HG03558 (cell line): Measurements from ENCODE around the gene UBR3.
"Not testable (repeated sequence)": the region's sequence is repeated elsewhere in the genome, so short reads cannot be mapped to it uniquely, and the experiment has no call there.

Experiments used
- ATAC-seq: cut with Tn5 transposase; IDR thresholded peaks from one replicate; pipeline ENCODE4 v1.9.1; 2021; ENCODE audit warnings: moderate number of reproducible peaks; ENCODE audit not compliant: unreplicated experiment; ENCODE audit errors: extremely low read depth

UBR3 gene

GRCh38 chr2:169860149-169860548, 32.9 kb downstream of the UBR3 start:
- no peak for ATAC-seq

GRCh38 chr2:169862816-169863215, 35.6 kb downstream of the UBR3 start:
- ATAC-seq, result no peak

- no peak for ATAC-seq
Measured at GRCh38 chr2:169865492-169865891, 38.2 kb downstream of the UBR3 start.

- ATAC-seq, result not testable (repeated sequence)
Measured at GRCh38 chr2:169866230-169866629, 39.0 kb downstream of the UBR3 start.

GRCh38 chr2:169867579-169867978, 40.3 kb downstream of the UBR3 start:
- ATAC-seq, result no peak

- no peak for ATAC-seq
Measured at GRCh38 chr2:169868951-169869350, 41.7 kb downstream of the UBR3 start.

GRCh38 chr2:169871369-169871768, 44.1 kb downstream of the UBR3 start:
- ATAC-seq, result not testable (repeated sequence)

GRCh38 chr2:169871994-169872393, 44.7 kb downstream of the UBR3 start:
- no peak for ATAC-seq

GRCh38 chr2:169877398-169877797, 50.1 kb downstream of the UBR3 start:
- no peak for ATAC-seq

- no peak for ATAC-seq
Measured at GRCh38 chr2:169887120-169887519, 59.9 kb downstream of the UBR3 start.

GRCh38 chr2:169891593-169892298, 64.5 kb downstream of the UBR3 start:
- no peak for ATAC-seq

GRCh38 chr2:169892951-169893350, 65.7 kb downstream of the UBR3 start:
- no peak for ATAC-seq

GRCh38 chr2:169895294-169895985, 68.2 kb downstream of the UBR3 start:
- no peak for ATAC-seq

- ATAC-seq, result no peak
Measured at GRCh38 chr2:169897834-169898233, 70.6 kb downstream of the UBR3 start.

GRCh38 chr2:169900103-169900502, 72.8 kb downstream of the UBR3 start:
- not testable (repeated sequence) for ATAC-seq

GRCh38 chr2:169900686-169901085, 73.4 kb downstream of the UBR3 start:
- ATAC-seq, result no peak

- no peak for ATAC-seq
Measured at GRCh38 chr2:169906731-169907130, 79.5 kb downstream of the UBR3 start.

- no peak for ATAC-seq
Measured at GRCh38 chr2:169909376-169909775, 82.1 kb downstream of the UBR3 start.

- ATAC-seq, result no peak
Measured at GRCh38 chr2:169910109-169910799, 83.0 kb downstream of the UBR3 start.

- ATAC-seq, result no peak
Measured at GRCh38 chr2:169911119-169911518, 83.9 kb downstream of the UBR3 start.

GRCh38 chr2:169916623-169917022, 89.4 kb downstream of the UBR3 start:
- no peak for ATAC-seq
